ENCODE measurements around the gene PRKAR2B.

Gene PRKAR2B

DNA sequence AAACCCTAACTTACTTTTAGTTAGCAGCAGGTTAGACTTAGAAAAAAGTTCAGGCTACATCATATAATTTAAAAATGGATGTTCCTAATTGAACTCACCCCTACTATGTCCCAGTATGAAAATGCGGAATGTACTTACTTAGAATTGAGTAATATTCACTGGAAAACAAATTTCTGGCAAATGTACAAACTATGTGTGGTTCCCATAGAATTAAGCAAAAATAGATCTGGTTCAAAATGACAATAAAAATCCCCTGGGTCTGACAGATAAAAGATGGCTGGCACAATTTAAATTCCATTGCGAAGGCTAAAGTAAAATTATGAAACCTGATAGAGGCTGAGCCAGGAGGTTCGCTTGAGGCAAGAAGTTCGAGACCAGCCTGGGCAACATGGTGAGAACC lies 42.4 kb upstream of the PRKAR2B start:
- in situ Hi-C loops (cut with MboI; ENCODE audit: low pct_unique_long_range_greater_than_20kb, low sequenced_read_pairs, unreplicated experiment), result no loop called here
- no peak for DNase-seq (ENCODE audit: low spot score)
- TF ChIP-seq, protein P1, sequence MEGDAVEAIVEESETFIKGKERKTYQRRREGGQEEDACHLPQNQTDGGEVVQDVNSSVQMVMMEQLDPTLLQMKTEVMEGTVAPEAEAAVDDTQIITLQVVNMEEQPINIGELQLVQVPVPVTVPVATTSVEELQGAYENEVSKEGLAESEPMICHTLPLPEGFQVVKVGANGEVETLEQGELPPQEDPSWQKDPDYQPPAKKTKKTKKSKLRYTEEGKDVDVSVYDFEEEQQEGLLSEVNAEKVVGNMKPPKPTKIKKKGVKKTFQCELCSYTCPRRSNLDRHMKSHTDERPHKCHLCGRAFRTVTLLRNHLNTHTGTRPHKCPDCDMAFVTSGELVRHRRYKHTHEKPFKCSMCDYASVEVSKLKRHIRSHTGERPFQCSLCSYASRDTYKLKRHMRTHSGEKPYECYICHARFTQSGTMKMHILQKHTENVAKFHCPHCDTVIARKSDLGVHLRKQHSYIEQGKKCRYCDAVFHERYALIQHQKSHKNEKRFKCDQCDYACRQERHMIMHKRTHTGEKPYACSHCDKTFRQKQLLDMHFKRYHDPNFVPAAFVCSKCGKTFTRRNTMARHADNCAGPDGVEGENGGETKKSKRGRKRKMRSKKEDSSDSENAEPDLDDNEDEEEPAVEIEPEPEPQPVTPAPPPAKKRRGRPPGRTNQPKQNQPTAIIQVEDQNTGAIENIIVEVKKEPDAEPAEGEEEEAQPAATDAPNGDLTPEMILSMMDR (IDR thresholded peaks at IDR 0.05; ENCODE audit: extremely low read depth, insufficient read depth, missing control alignments), result no peak

DNA sequence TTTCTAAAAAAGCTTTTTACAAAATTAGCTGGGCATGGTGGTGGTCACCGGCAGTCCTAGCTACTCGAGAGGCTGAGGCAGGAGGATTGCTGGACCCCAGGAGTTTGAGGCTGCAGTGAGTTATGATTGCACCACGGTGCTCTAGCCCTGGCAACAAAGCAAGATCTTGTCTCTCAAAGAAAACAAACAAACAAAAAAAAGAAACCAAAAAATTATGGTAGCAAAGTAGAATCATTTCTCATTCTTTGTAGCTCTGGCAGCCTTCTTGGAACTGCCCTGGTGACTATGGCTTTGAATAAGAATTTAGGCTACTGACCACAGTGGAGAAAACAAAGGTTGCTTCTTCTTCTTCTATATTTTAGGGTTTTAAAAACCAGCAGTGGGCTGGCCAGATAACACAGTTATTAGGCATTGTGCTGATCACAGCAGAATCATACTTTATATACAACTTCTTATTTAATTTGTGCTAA lies 41.9 kb upstream of the PRKAR2B start:
- no peak for DNase-seq (ENCODE audit: low spot score)
- TF ChIP-seq, protein P1 (IDR thresholded peaks at IDR 0.05; ENCODE audit: extremely low read depth, insufficient read depth, missing control alignments), result no peak
- in situ Hi-C loops (cut with MboI; ENCODE audit: low pct_unique_long_range_greater_than_20kb, low sequenced_read_pairs, unreplicated experiment), result no loop called here

DNA sequence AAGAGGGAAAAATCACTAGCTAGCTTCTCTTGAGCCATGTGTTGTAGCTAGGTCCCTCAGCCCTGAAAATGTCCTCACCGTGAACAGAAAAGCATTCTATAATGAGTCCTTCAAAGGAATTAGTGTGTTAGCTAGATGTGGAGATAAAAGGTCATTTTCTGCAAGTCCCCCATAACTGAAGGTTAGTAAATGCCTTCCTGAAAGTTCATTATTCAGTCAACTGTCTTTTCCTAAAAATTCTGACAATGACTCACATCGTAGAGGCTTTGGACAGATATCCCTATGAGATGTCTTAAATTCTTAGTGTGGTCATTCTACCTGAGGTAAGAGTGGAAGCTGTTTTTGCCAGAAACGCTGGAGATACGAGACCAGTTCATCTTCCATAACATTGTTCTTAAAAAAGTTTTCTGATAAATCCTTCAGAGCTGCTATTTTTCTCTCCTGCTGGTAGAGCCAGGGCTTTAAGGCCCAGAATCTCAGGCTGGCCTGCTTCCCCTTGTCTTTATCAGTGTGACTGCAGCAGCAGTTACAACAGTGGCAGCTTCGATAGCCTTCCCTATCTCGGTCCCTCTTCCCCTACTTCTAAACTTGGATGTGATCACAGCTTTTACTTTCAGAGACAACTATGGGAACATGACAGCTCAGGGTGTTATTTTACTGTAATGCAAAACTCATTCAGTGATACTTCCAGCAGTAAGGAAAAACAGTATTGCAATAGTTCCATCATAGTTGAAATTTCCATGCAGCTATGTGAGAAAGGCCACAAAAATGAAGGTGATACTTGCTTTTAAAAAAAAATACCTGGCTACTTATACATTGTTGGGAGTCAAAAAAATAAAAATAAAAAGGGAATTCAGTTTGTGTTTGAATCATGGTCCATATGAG lies 37.3 kb upstream of the PRKAR2B start:
- TF ChIP-seq, protein P1 (IDR thresholded peaks at IDR 0.05; ENCODE audit: extremely low read depth, insufficient read depth, missing control alignments), result no peak
- DNase-seq (ENCODE audit: low spot score), result no peak
- in situ Hi-C loops (cut with MboI; ENCODE audit: low pct_unique_long_range_greater_than_20kb, low sequenced_read_pairs, unreplicated experiment), result no loop called here

DNA sequence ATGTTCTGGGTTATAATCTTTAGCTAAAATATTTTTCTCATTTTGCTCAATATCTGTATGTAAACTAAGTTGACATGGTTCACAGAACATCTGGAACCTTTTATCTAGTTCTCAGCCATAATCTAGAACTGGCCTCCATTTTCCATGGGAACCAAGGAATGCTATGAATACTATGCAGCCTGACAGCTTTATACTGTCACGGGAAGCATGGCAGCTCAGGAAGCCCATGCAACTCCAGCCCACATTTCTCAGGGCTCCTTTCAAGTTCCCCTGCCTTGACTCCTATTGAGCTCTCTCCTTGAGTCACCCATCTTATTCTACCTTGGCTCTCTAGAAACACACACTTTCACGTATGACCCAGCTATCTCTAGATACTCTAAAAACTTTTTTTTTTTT lies 36.6 kb upstream of the PRKAR2B start:
- in situ Hi-C loops (cut with MboI; ENCODE audit: low pct_unique_long_range_greater_than_20kb, low sequenced_read_pairs, unreplicated experiment), result no loop called here
- no peak for DNase-seq (ENCODE audit: low spot score)
- TF ChIP-seq, protein P1 (IDR thresholded peaks at IDR 0.05; ENCODE audit: extremely low read depth, insufficient read depth, missing control alignments), result no peak

DNA sequence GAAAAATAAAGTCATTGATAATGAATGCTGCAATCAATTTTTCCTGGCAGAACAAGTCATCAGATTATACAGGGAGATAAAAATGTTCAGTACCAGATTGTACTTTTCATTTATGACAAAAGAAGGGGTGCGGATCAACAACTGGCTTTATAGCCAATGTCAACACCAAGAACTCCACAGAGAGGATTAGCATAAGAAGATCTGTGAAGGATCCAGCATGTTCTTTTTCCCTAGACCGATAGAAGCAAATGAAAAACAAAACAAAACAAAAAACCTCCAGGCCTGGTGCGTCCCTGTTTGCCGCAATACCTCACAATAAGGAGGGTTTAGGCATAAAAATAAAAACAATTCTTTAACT lies 34.7 kb upstream of the PRKAR2B start:
- in situ Hi-C loops (cut with MboI; ENCODE audit: low pct_unique_long_range_greater_than_20kb, low sequenced_read_pairs, unreplicated experiment), result no loop called here
- DNase-seq (ENCODE audit: low spot score), result no peak
- TF ChIP-seq, protein P1 (IDR thresholded peaks at IDR 0.05; ENCODE audit: extremely low read depth, insufficient read depth, missing control alignments), result no peak

DNA sequence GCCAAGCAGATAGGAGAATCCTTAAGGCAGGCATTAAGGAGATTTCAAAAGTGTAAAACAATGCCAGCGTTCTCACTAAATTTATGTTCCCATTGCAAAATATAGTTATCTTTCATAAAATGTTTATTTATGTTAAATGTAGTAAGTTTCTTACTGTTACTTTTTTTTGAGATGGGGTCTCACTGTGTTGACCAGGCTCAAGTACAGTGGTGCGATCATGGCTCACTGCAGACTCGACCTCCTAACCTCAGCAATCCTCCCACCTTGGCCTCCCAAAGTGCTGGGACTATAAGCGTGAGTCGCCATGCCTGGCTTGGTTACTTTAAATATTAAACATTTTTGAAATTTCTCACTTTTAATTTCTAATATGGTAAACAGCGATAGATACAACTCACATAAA lies 31.8 kb upstream of the PRKAR2B start:
- DNase-seq (ENCODE audit: low spot score), result no peak
- TF ChIP-seq, protein P1 (IDR thresholded peaks at IDR 0.05; ENCODE audit: extremely low read depth, insufficient read depth, missing control alignments), result no peak
- in situ Hi-C loops (cut with MboI; ENCODE audit: low pct_unique_long_range_greater_than_20kb, low sequenced_read_pairs, unreplicated experiment), result no loop called here

Data from GM13977 (cell line).